Keratinocyte (primary cell): ENCODE data around the gene EXOC6B. TPM values are rescaled to one million over a fixed set of nuclear protein-coding genes. Genes with fewer than 3 reads are reported as not detected.

Source experiments
- DNase-seq: peaks from one replicate; pipeline ENCODE4 v3.0.0-alpha.2; 2011; ENCODE audit warnings: low read depth, missing footprints, low spot score
- FAIRE-seq: peaks from 2 replicates; lab custom pipeline; 2011; peaks lifted over from hg19 to GRCh38; lab: Jason Lieb, UNC
- H2AFZ ChIP-seq: 2 replicates; pipeline ENCODE4 v1.6.0; 2012; ENCODE audit warnings: low read length, control low read depth, inconsistent platforms; ENCODE audit not compliant: control insufficient read depth
- H3K27ac ChIP-seq: 2 replicates; pipeline ENCODE4 v1.5.1; 2011; ENCODE audit warnings: low read length; ENCODE audit not compliant: control insufficient read depth, insufficient read depth
- H3K27me3 ChIP-seq: 3 replicates; pipeline ENCODE4 v1.6.0; 2011; ENCODE audit warnings: low read length; ENCODE audit not compliant: control insufficient read depth, insufficient read depth; ENCODE audit errors: extremely low read depth
- H3K36me3 ChIP-seq, 2 experiments: 2 replicates in 1 of 2; 3 replicates in 1 of 2; pipeline ENCODE4 v1.5.1; 2011; ENCODE audit warnings: low read length in 2 of 2, mild to moderate bottlenecking in 1 of 2; ENCODE audit not compliant: control insufficient read depth in 2 of 2, insufficient read depth in 2 of 2; ENCODE audit errors: extremely low read depth in 1 of 2
- H3K4me1 ChIP-seq: 3 replicates; pipeline ENCODE4 v1.5.1; 2011; ENCODE audit warnings: low read length; ENCODE audit not compliant: control insufficient read depth, insufficient read depth; ENCODE audit errors: extremely low read depth
- H3K4me2 ChIP-seq: 3 replicates; pipeline ENCODE4 v1.6.0; 2011; ENCODE audit warnings: low read depth, low read length; ENCODE audit not compliant: control insufficient read depth, insufficient read depth; ENCODE audit errors: extremely low read depth
- H3K4me3 ChIP-seq, 3 experiments: fragments of 200-600 bp in 1 of 3; sonication (generic) in 1 of 3; 2 replicates in 2 of 3; 3 replicates in 1 of 3; pipeline ENCODE4 v1.5.1; 2011 to 2016; ENCODE audit warnings: low read length in 3 of 3, mild to moderate bottlenecking in 3 of 3, control low read depth in 2 of 3, inconsistent platforms in 1 of 3, low read depth in 1 of 3, mixed read lengths in 1 of 3, mixed run types in 1 of 3, moderate library complexity in 1 of 3; ENCODE audit not compliant: control insufficient read depth in 2 of 3, insufficient read depth in 2 of 3; ENCODE audit errors: extremely low read depth in 1 of 3
- H3K79me2 ChIP-seq: 2 replicates; pipeline ENCODE4 v1.6.0; 2012; ENCODE audit warnings: low read length; ENCODE audit not compliant: control insufficient read depth, insufficient read depth
- H3K9ac ChIP-seq: 3 replicates; pipeline ENCODE4 v1.6.0; 2011; ENCODE audit warnings: low read length; ENCODE audit not compliant: control insufficient read depth, insufficient read depth; ENCODE audit errors: extremely low read depth
- H3K9me1 ChIP-seq: 3 replicates; pipeline ENCODE4 v1.6.0; 2011; ENCODE audit warnings: low read length; ENCODE audit not compliant: control insufficient read depth, insufficient read depth; ENCODE audit errors: extremely low read depth
- H3K9me3 ChIP-seq: 2 replicates; pipeline ENCODE4 v1.5.1; 2012; ENCODE audit warnings: low read depth, low read length; ENCODE audit not compliant: control insufficient read depth
- H4K20me1 ChIP-seq: 3 replicates; pipeline ENCODE4 v1.6.0; 2011; ENCODE audit warnings: low read length; ENCODE audit not compliant: control insufficient read depth, insufficient read depth; ENCODE audit errors: extremely low read depth
- CTCF ChIP-seq, 3 experiments: IDR thresholded peaks in 1 of 3; conservative IDR thresholded peaks in 1 of 3; optimal IDR thresholded peaks in 1 of 3; 2 replicates in 2 of 3; 3 replicates in 1 of 3; pipeline versions ENCODE3 to v1.5.1; 2011; ENCODE audit warnings: low read length in 3 of 3, mild to moderate bottlenecking in 3 of 3, moderate library complexity in 2 of 3, control low read depth in 1 of 3, inconsistent platforms in 1 of 3; ENCODE audit not compliant: insufficient read depth in 2 of 3; ENCODE audit errors: extremely low read depth in 1 of 3
- EZH2 ChIP-seq: IDR thresholded peaks from one replicate; pipeline ENCODE4 v1.6.1; 2012; ENCODE audit warnings: inconsistent platforms, mild to moderate bottlenecking, low read length, moderate library complexity
- dilution Hi-C: fragments of 300-500 bp; cut with MboI; formaldehyde crosslinking; loops from one replicate; pipeline ENCODE4 v1.7.0; 2020; ENCODE audit warnings: low sequenced_read_pairs; ENCODE audit not compliant: extremely low pct_ligation_motif_present
- polyA plus RNA-seq, 5 experiments: library from polyadenylated mRNA; depleted of rRNA in 3 of 5; stranded (reverse) in 3 of 5; stranded (forward) in 1 of 5; unstranded in 1 of 5; fragments of >200 nt; gene quantifications; 1 replicate in 1 of 5; 2 replicates in 3 of 5; 3 replicates in 1 of 5; pipeline versions ENCODE4 v1.2.1 to v1.2.3, GENCODE V29; 2011 to 2012; ENCODE audit warnings: missing spikeins in 2 of 5, low read depth in 1 of 5, low replicate concordance in 1 of 5

The EXOC6B gene
- polyA plus RNA-seq, 1 donor (not counting 4 experiments of a cell fraction or from before 2014, with no cell fraction given): 37.3 TPM

GRCh38 chr2:72713857-72714256, 112.0 kb downstream of the EXOC6B start:
- no peak for FAIRE-seq
- no peaks in the 10 kb centered on the region for H3K9me3 ChIP-seq
- H3K4me2 ChIP-seq: no peak overlapping the region
- H3K9me1 ChIP-seq: peaks cover 2% of the 10 kb centered on the region
- dilution Hi-C loops: no loop called here
- no peak overlapping the region for H2AFZ ChIP-seq
- TF ChIP-seq CTCF (optimal IDR thresholded peaks at IDR 0.05 in 1 of 3, IDR thresholded peaks at IDR 0.05 in 1 of 3, conservative IDR thresholded peaks at IDR 0.05 in 1 of 3; ENCODE audit: extremely low read depth in 1 of 3, insufficient read depth in 2 of 3, low read length in 3 of 3) (no peak), EZH2 (no peak)
- H3K27me3 ChIP-seq: no peaks in the 10 kb centered on the region
- no peaks in the 10 kb centered on the region for H3K79me2 ChIP-seq
- H3K36me3 ChIP-seq: peaks cover 2 to 5% of the 10 kb centered on the region in 2 experiments
- no peak overlapping the region for H3K27ac ChIP-seq
- no peak overlapping the region for H3K4me3 ChIP-seq
- H3K4me1 ChIP-seq: no peaks in the 10 kb centered on the region
- no peak overlapping the region for H3K9ac ChIP-seq
- no peaks in the 10 kb centered on the region for H4K20me1 ChIP-seq
- no peak for DNase-seq

- H3K36me3 ChIP-seq: peaks cover 0 to 3% of the 10 kb centered on the region in 2 experiments
- no peaks in the 10 kb centered on the region for H3K27me3 ChIP-seq
- H3K9me3 ChIP-seq: no peaks in the 10 kb centered on the region
- no peak overlapping the region for H3K4me3 ChIP-seq
- no peaks in the 10 kb centered on the region for H4K20me1 ChIP-seq
- no peaks in the 10 kb centered on the region for H3K79me2 ChIP-seq
- TF ChIP-seq EZH2 (no peak), CTCF (optimal IDR thresholded peaks at IDR 0.05 in 1 of 3, IDR thresholded peaks at IDR 0.05 in 1 of 3, conservative IDR thresholded peaks at IDR 0.05 in 1 of 3; ENCODE audit: extremely low read depth in 1 of 3, insufficient read depth in 2 of 3, low read length in 3 of 3) (no peak)
- dilution Hi-C loops: no loop called here
- DNase-seq (no peak), FAIRE-seq (no peak)
- no peak overlapping the region for H2AFZ ChIP-seq
- H3K27ac ChIP-seq: no peak overlapping the region
- no peak overlapping the region for H3K4me2 ChIP-seq
- no peaks in the 10 kb centered on the region for H3K4me1 ChIP-seq
- H3K9me1 ChIP-seq: peaks cover 2% of the 10 kb centered on the region
- H3K9ac ChIP-seq: no peak overlapping the region
These were observed 112.9 kb downstream of the EXOC6B start for GRCh38 chr2:72712977-72713376.
